Left lung (tissue), 10 donors: ENCODE measurements around the gene PLA2G6. TPM values are rescaled to one million over a fixed set of nuclear protein-coding genes. Genes with fewer than 3 reads are reported as not detected.

Source experiments
- ATAC-seq: fragments of 200-7000 bp; cut with Tn5 transposase; one replicate; pipeline ENCODE4 v1.9.1; 2020; ENCODE audit warnings: moderate library complexity
- DNase-seq, 4 donors: peaks; one replicate each; pipeline ENCODE4 v3.0.0-alpha.2; 2013 to 2020
- H3K27ac ChIP-seq, 2 donors: fragments of 200-600 bp; sonication (generic) in 1 of 2; one replicate each; pipeline versions ENCODE4 v1.5.0 to v1.8.0; 2020 to 2021
- H3K27me3 ChIP-seq, 2 donors: fragments of 200-600 bp; sonication (generic) in 1 of 2; one replicate each; pipeline versions ENCODE4 v1.5.0 to v1.8.0; 2020 to 2021
- H3K36me3 ChIP-seq, 2 donors: fragments of 200-600 bp; sonication (generic) in 1 of 2; one replicate each; pipeline versions ENCODE4 v1.5.0 to v1.8.0; 2020 to 2021
- H3K4me1 ChIP-seq, 2 donors: fragments of 200-600 bp; one replicate each; pipeline ENCODE4 v1.8.0; 2021
- H3K4me3 ChIP-seq, 2 donors: fragments of 200-600 bp; sonication (generic) in 1 of 2; one replicate each; pipeline versions ENCODE4 v1.5.0 to v1.8.0; 2020 to 2021; ENCODE audit warnings: mild to moderate bottlenecking in 1 of 2
- H3K9me3 ChIP-seq, 2 donors: fragments of 200-600 bp; sonication (generic) in 1 of 2; one replicate each; pipeline versions ENCODE4 v1.5.0 to v1.8.0; 2020 to 2021
- CTCF ChIP-seq, 2 donors: fragments of 200-600 bp; sonication (generic) in 1 of 2; IDR thresholded peaks; one replicate each; pipeline versions ENCODE4 v1.5.0 to v1.8.0; 2021; ENCODE audit warnings: antibody characterized with exemption in 2 of 2
- intact Hi-C, 2 donors: fragments of 100-400 bp; cut with DNase I; formaldehyde crosslinking; loops; one replicate each; pipeline versions ENCODE4 v1.11.2 to v1.14.2; 2022
- polyA plus RNA-seq, 6 donors: library from polyadenylated mRNA; unstranded; fragments of 120-200 nt; gene quantifications; one replicate each; pipeline ENCODE4 v1.2.1, GENCODE V29; 2013; ENCODE audit not compliant: insufficient read length in 6 of 6
- total RNA-seq, 2 donors: library from RNA; stranded (reverse); fragmentation: NEBNext Ultra II Directional; extraction: Animal tissue kit (Norgen Biotek cat#: 25700); gene quantifications; one replicate each; pipeline ENCODE4 v1.2.1, GENCODE V29; 2021
- donor health status: DM: no; HTN: yes; CAD: no.
- donor health status: DM: no; HTN: no; CAD: no.

Gene PLA2G6
- total and polyA plus RNA-seq, 8 donors = 29.8 to 44.1 (median 35.7) TPM

- peak; percentile 4 for ATAC-seq
- TF ChIP-seq CTCF (IDR thresholded peaks at IDR 0.05) = no peak
- Histone ChIP-seq H3K4me3 (peak overlapping the region in 1 of 2 donors; percentile 22), H3K27me3 (no peaks in the 10 kb centered on the region), H3K9me3 (no peaks in the 10 kb centered on the region), H3K27ac (peak overlapping the region in 1 of 2 donors; percentile 65), H3K4me1 (peaks cover 15 to 63% of the 10 kb centered on the region in 2 donors), H3K36me3 (peaks cover 0 to 25% of the 10 kb centered on the region in 2 donors)
- intact Hi-C loops = no loop called here
- DNase-seq = no peak
Observed at GRCh38 chr22:38213319-38213989, 31.8 kb upstream of the PLA2G6 start.

- Histone ChIP-seq H3K27ac (peak overlapping the region in 1 of 2 donors; percentile 65), H3K4me1 (peaks cover 9 to 60% of the 10 kb centered on the region in 2 donors), H3K9me3 (no peaks in the 10 kb centered on the region), H3K36me3 (peaks cover 0 to 25% of the 10 kb centered on the region in 2 donors), H3K4me3 (no peak overlapping the region), H3K27me3 (no peaks in the 10 kb centered on the region)
- no peak for TF ChIP-seq CTCF (IDR thresholded peaks at IDR 0.05)
- intact Hi-C loops = no loop called here
- no peak for DNase-seq
- ATAC-seq = no peak
Observed at GRCh38 chr22:38212442-38212841, 30.8 kb upstream of the PLA2G6 start.

- Histone ChIP-seq H3K4me1 (peaks cover 9 to 56% of the 10 kb centered on the region in 2 donors), H3K27ac (no peak overlapping the region)
- no peak for ATAC-seq
Observed at GRCh38 chr22:38211556-38211955, 29.9 kb upstream of the PLA2G6 start.

GRCh38 chr22:38208551-38208968, 26.9 kb upstream of the PLA2G6 start:
- TF ChIP-seq CTCF (IDR thresholded peaks at IDR 0.05) = no peak
- no peaks in the 10 kb centered on the region for H3K27me3 ChIP-seq
- H3K9me3 ChIP-seq = no peaks in the 10 kb centered on the region
- no peak for DNase-seq
- no peaks in the 10 kb centered on the region for H3K36me3 ChIP-seq
- peaks cover 16 to 60% of the 10 kb centered on the region in 2 donors for H3K4me1 ChIP-seq
- no peak for ATAC-seq
- H3K27ac ChIP-seq = no peak overlapping the region
- intact Hi-C loops = no loop called here
- H3K4me3 ChIP-seq = no peak overlapping the region

More at GRCh38 chr22:38211556-38211955, 29.9 kb upstream of the PLA2G6 start:
- Histone ChIP-seq H3K36me3 (peaks cover 0 to 21% of the 10 kb centered on the region in 2 donors), H3K4me3 (no peak overlapping the region), H3K27me3 (no peaks in the 10 kb centered on the region), H3K9me3 (no peaks in the 10 kb centered on the region)
- no peak for DNase-seq
- intact Hi-C loops = no loop called here
- no peak for TF ChIP-seq CTCF (IDR thresholded peaks at IDR 0.05)

- intact Hi-C loops = no loop called here
- no peak overlapping the region for H3K27ac ChIP-seq
- no peak for TF ChIP-seq CTCF (IDR thresholded peaks at IDR 0.05)
- ATAC-seq (no peak), DNase-seq (no peak)
- no peak overlapping the region for H3K4me3 ChIP-seq
- H3K27me3 ChIP-seq = no peaks in the 10 kb centered on the region
- peaks cover 20 to 60% of the 10 kb centered on the region in 2 donors for H3K4me1 ChIP-seq
- no peaks in the 10 kb centered on the region for H3K36me3 ChIP-seq
- H3K9me3 ChIP-seq = no peaks in the 10 kb centered on the region
Observed at GRCh38 chr22:38207898-38208432, 26.3 kb upstream of the PLA2G6 start.
